HUDEP-2 (cell line): ENCODE measurements around the gene PAFAH1B1.
"Not testable (repeated sequence)": the region's sequence is repeated elsewhere in the genome, so short reads cannot be mapped to it uniquely, and the experiment has no call there.

Source experiments
- DNase-seq, 76 experiments: peaks; one replicate each; lab custom pipeline; 2025; ENCODE audit not compliant: unreplicated experiment in 76 of 76; lab: John Stamatoyannopoulos, UW

PAFAH1B1 gene

GRCh38 chr17:2687074-2687418 lies 93.6 kb downstream of the PAFAH1B1 start:
- DNase-seq, result no peak

- DNase-seq, result no peak
Observed at GRCh38 chr17:2688351-2689342, 95.2 kb downstream of the PAFAH1B1 start.

GRCh38 chr17:2689411-2690164 lies 96.1 kb downstream of the PAFAH1B1 start:
- DNase-seq, result no peak

GRCh38 chr17:2690165-2691068 lies 97.0 kb downstream of the PAFAH1B1 start:
- DNase-seq, result no peak

- no peak for DNase-seq
Observed at GRCh38 chr17:2691069-2691871, 97.8 kb downstream of the PAFAH1B1 start.

- DNase-seq, result no peak
Observed at GRCh38 chr17:2691965-2692780, 98.7 kb downstream of the PAFAH1B1 start.

GRCh38 chr17:2692781-2693135 lies 99.3 kb downstream of the PAFAH1B1 start:
- DNase-seq, result no peak

- no peak for DNase-seq
Observed at GRCh38 chr17:2693561-2694380, 100.3 kb downstream of the PAFAH1B1 start.

GRCh38 chr17:2694381-2695242 lies 101.2 kb downstream of the PAFAH1B1 start:
- no peak for DNase-seq

GRCh38 chr17:2695243-2695960 lies 101.9 kb downstream of the PAFAH1B1 start:
- DNase-seq, result no peak

GRCh38 chr17:2695961-2696760 lies 102.7 kb downstream of the PAFAH1B1 start:
- DNase-seq, result no peak

GRCh38 chr17:2697611-2698162 lies 104.2 kb downstream of the PAFAH1B1 start:
- no peak for DNase-seq

GRCh38 chr17:2699216-2699805 lies 105.9 kb downstream of the PAFAH1B1 start:
- DNase-seq, result not testable (repeated sequence)

- DNase-seq, result no peak
Observed at GRCh38 chr17:2700030-2700490, 106.6 kb downstream of the PAFAH1B1 start.

GRCh38 chr17:2700491-2701141 lies 107.2 kb downstream of the PAFAH1B1 start:
- DNase-seq, result no peak
